ENCODE measurements around the gene STK32B. TPM values are rescaled to one million over a fixed set of nuclear protein-coding genes. Genes with fewer than 3 reads are reported as not detected.

STK32B gene
- total RNA-seq, 1 donor from 2014 or later: 3.5 TPM

- H3K4me3 Mint-ChIP-seq: no peak overlapping the region
- no peak overlapping the region for H3K27ac Mint-ChIP-seq (ENCODE audit: unreplicated experiment)
- H3K27me3 Mint-ChIP-seq (ENCODE audit: low read depth): no peaks in the 10 kb centered on the region
- TF ChIP-seq, protein P1, sequence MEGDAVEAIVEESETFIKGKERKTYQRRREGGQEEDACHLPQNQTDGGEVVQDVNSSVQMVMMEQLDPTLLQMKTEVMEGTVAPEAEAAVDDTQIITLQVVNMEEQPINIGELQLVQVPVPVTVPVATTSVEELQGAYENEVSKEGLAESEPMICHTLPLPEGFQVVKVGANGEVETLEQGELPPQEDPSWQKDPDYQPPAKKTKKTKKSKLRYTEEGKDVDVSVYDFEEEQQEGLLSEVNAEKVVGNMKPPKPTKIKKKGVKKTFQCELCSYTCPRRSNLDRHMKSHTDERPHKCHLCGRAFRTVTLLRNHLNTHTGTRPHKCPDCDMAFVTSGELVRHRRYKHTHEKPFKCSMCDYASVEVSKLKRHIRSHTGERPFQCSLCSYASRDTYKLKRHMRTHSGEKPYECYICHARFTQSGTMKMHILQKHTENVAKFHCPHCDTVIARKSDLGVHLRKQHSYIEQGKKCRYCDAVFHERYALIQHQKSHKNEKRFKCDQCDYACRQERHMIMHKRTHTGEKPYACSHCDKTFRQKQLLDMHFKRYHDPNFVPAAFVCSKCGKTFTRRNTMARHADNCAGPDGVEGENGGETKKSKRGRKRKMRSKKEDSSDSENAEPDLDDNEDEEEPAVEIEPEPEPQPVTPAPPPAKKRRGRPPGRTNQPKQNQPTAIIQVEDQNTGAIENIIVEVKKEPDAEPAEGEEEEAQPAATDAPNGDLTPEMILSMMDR (conservative IDR thresholded peaks at IDR 0.05): no peak
- no peaks in the 10 kb centered on the region for H3K9me3 Mint-ChIP-seq
- no peaks in the 10 kb centered on the region for H3K36me3 Mint-ChIP-seq (ENCODE audit: low read depth)
- no peaks in the 10 kb centered on the region for H3K4me1 Mint-ChIP-seq
- no peak for DNase-seq (ENCODE audit: low read depth, low spot score)
These were observed 134.3 kb downstream of the STK32B start for GRCh38 chr4:5185551-5185950.

GRCh38 chr4:5186271-5187064, 135.2 kb downstream of the STK32B start:
- H3K27me3 Mint-ChIP-seq (ENCODE audit: low read depth): no peaks in the 10 kb centered on the region
- no peak overlapping the region for H3K27ac Mint-ChIP-seq (ENCODE audit: unreplicated experiment)
- H3K9me3 Mint-ChIP-seq: no peaks in the 10 kb centered on the region
- no peak overlapping the region for H3K4me3 Mint-ChIP-seq
- H3K36me3 Mint-ChIP-seq (ENCODE audit: low read depth): no peaks in the 10 kb centered on the region
- no peaks in the 10 kb centered on the region for H3K4me1 Mint-ChIP-seq
- no peak for DNase-seq (ENCODE audit: low read depth, low spot score)
- TF ChIP-seq, protein P1 (conservative IDR thresholded peaks at IDR 0.05): no peak

- no peak for DNase-seq (ENCODE audit: low read depth, low spot score)
- no peaks in the 10 kb centered on the region for H3K36me3 Mint-ChIP-seq (ENCODE audit: low read depth)
These were observed 136.8 kb downstream of the STK32B start for GRCh38 chr4:5188130-5188529.

DNA sequence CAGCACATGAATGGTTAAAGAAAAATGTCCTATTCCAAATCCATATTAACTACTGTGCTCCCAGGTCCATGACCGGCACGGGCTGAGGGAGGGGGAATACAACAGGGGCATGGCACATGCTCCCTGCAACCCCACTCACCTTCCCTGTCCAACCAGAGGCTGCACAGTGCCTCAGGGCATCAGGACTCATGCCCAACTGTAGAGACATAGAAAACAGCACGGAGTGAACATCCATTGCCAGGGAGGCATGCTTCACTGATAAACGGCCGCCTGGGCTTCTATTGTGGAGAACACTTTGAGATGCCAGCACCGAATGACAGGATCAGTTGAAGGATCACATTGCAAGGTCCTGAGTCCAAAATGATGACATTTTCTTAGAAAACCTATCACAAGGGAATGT, 140.6 kb downstream of the STK32B start:
- H3K27me3 Mint-ChIP-seq (ENCODE audit: low read depth): peaks cover 19% of the 10 kb centered on the region
- H3K4me1 Mint-ChIP-seq: no peaks in the 10 kb centered on the region
- no peak for DNase-seq (ENCODE audit: low read depth, low spot score)
- H3K27ac Mint-ChIP-seq (ENCODE audit: unreplicated experiment): no peak overlapping the region
- no peak overlapping the region for H3K4me3 Mint-ChIP-seq
- H3K36me3 Mint-ChIP-seq (ENCODE audit: low read depth): no peaks in the 10 kb centered on the region
- TF ChIP-seq, protein P1 (conservative IDR thresholded peaks at IDR 0.05): no peak
- H3K9me3 Mint-ChIP-seq: no peaks in the 10 kb centered on the region

More at GRCh38 chr4:5188130-5188529, 136.8 kb downstream of the STK32B start:
- Mint-ChIP-seq H3K4me3 (no peak overlapping the region), H3K9me3 (no peaks in the 10 kb centered on the region), H3K27me3 (ENCODE audit: low read depth) (peaks cover 2% of the 10 kb centered on the region), H3K27ac (ENCODE audit: unreplicated experiment) (no peak overlapping the region), H3K4me1 (no peaks in the 10 kb centered on the region)
- TF ChIP-seq, protein P1 (conservative IDR thresholded peaks at IDR 0.05): no peak

GRCh38 chr4:5192271-5192670, 141.0 kb downstream of the STK32B start:
- Mint-ChIP-seq H3K4me3 (no peak overlapping the region), H3K27ac (ENCODE audit: unreplicated experiment) (no peak overlapping the region), H3K9me3 (no peaks in the 10 kb centered on the region), H3K4me1 (no peaks in the 10 kb centered on the region), H3K36me3 (ENCODE audit: low read depth) (no peaks in the 10 kb centered on the region), H3K27me3 (ENCODE audit: low read depth) (peaks cover 24% of the 10 kb centered on the region)
- no peak for DNase-seq (ENCODE audit: low read depth, low spot score)
- TF ChIP-seq, protein P1 (conservative IDR thresholded peaks at IDR 0.05): no peak

All from neural crest cell (in vitro differentiated cells).